NCI-H128 (cell line): ENCODE measurements around the gene ALDH8A1.

Experiments
- DNase-seq: peaks from one replicate; lab custom pipeline; 2025; ENCODE audit not compliant: unreplicated experiment; lab: John Stamatoyannopoulos, UW

Gene ALDH8A1

GRCh38 chr6:134951494-134952263, 1.8 kb upstream of the ALDH8A1 start:
- no peak for DNase-seq

- no peak for DNase-seq
These were observed 581 bp upstream of the ALDH8A1 start for GRCh38 chr6:134950482-134950881.

GRCh38 chr6:134948691-134949090, 1.2 kb downstream of the ALDH8A1 start:
- DNase-seq, result no peak

GRCh38 chr6:134948142-134948541, 1.8 kb downstream of the ALDH8A1 start:
- DNase-seq, result no peak

- DNase-seq, result no peak
These were observed 4.9 kb downstream of the ALDH8A1 start for GRCh38 chr6:134945045-134945444.

- DNase-seq, result no peak
These were observed 6.3 kb downstream of the ALDH8A1 start for GRCh38 chr6:134943522-134944111.

- DNase-seq, result no peak
These were observed 11.0 kb downstream of the ALDH8A1 start for GRCh38 chr6:134938896-134939295.

- DNase-seq, result no peak
These were observed 12.5 kb downstream of the ALDH8A1 start for GRCh38 chr6:134937426-134937825.

- no peak for DNase-seq
These were observed 13.0 kb downstream of the ALDH8A1 start for GRCh38 chr6:134936931-134937330.

GRCh38 chr6:134936476-134936875, 13.4 kb downstream of the ALDH8A1 start:
- no peak for DNase-seq

GRCh38 chr6:134934793-134935485, 15.0 kb downstream of the ALDH8A1 start:
- DNase-seq, result no peak

- no peak for DNase-seq
These were observed 17.1 kb downstream of the ALDH8A1 start for GRCh38 chr6:134932535-134933470.

GRCh38 chr6:134932098-134932497, 17.8 kb downstream of the ALDH8A1 start:
- DNase-seq, result no peak

- no peak for DNase-seq
These were observed 19.4 kb downstream of the ALDH8A1 start for GRCh38 chr6:134930463-134930862.

GRCh38 chr6:134928151-134928900, 21.6 kb downstream of the ALDH8A1 start:
- DNase-seq, result no peak

GRCh38 chr6:134925800-134926199, 24.1 kb downstream of the ALDH8A1 start:
- no peak for DNase-seq

GRCh38 chr6:134921721-134922261, 28.1 kb downstream of the ALDH8A1 start:
- DNase-seq, result no peak

- no peak for DNase-seq
These were observed 28.6 kb downstream of the ALDH8A1 start for GRCh38 chr6:134921276-134921675.

GRCh38 chr6:134920422-134920821, 29.5 kb downstream of the ALDH8A1 start:
- no peak for DNase-seq

- no peak for DNase-seq
These were observed 31.4 kb downstream of the ALDH8A1 start for GRCh38 chr6:134918418-134918961.
